Activated CD4-positive, alpha-beta T cell treated with anti-CD3 and anti-CD28 coated beads, Interleukin-10, Interleukin-2, amounts not matched to agents 100 ng/mL and 50 ng/mL, durations not matched to agents 16 hours and 8 hours (primary cell): ENCODE measurements around the gene PPP6R2.
"Not testable (repeated sequence)": the region's sequence is repeated elsewhere in the genome, so short reads cannot be mapped to it uniquely, and the experiment has no call there.

ENCODE experiments used
- DNase-seq: peaks from one replicate; pipeline ENCODE4 v3.0.0-alpha.2; 2020

The PPP6R2 gene

DNA sequence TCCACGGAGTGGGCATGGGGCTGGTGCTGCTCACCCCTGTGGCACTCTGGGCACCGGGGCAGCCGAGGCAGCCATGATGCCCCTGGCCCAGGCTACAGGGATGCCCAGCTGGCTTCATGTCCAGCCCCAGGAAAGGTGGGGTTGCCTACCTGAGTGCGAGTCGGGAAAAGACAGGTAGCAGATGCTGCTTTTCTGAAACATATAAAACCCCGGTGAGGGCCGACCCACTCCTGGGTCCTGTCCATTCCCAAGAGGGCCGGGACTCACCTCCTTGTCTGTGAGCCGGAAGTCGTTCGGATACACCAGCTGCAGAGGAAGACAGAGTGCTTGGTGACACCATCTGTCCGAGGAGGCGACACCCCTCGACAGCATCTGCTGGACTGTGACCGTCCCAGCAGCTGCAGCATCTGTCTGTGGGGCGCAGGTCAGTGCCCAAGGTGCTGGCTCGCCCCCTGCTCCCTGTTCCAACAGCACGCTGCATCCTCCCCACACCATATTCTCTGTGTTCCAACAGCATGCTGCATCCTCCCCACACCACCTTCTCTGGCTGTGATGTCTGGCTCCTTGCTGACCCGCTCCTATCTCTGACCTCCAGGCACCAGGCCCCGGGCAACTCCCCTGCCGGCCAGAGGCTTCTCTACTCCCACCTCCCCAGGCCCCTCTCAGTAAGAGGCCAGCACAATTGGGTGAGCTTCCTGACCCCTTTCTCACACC is 24.3 kb upstream of the PPP6R2 start:
- no peak for DNase-seq

- DNase-seq: no peak
Observed at GRCh38 chr22:50319503-50319951, 23.6 kb upstream of the PPP6R2 start.

GRCh38 chr22:50320116-50320515 is 23.0 kb upstream of the PPP6R2 start:
- DNase-seq: no peak

- DNase-seq: no peak
Observed at GRCh38 chr22:50320671-50321325, 22.3 kb upstream of the PPP6R2 start.

- DNase-seq: not testable (repeated sequence)
Observed at GRCh38 chr22:50322382-50323104, 20.6 kb upstream of the PPP6R2 start.

DNA sequence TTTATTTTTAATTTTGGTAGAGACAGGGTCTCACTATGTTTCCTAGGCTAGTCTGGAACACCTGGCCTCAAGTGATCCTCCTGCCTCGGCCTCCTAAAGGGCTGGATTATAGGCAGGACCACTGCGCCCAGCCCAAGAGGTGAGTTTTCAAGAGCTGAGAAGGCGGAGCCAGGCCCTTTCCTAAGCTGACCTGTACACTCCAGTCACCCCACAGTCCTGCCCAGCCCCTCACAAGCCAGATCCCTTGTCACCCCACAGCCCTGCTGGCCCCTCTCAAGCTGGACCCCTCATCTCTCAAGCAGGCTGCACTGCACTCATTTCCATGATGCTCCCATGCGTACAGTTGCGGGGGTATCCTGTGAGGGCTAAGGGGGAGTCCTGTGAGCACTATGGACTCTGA is 19.2 kb upstream of the PPP6R2 start:
- no peak for DNase-seq

DNA sequence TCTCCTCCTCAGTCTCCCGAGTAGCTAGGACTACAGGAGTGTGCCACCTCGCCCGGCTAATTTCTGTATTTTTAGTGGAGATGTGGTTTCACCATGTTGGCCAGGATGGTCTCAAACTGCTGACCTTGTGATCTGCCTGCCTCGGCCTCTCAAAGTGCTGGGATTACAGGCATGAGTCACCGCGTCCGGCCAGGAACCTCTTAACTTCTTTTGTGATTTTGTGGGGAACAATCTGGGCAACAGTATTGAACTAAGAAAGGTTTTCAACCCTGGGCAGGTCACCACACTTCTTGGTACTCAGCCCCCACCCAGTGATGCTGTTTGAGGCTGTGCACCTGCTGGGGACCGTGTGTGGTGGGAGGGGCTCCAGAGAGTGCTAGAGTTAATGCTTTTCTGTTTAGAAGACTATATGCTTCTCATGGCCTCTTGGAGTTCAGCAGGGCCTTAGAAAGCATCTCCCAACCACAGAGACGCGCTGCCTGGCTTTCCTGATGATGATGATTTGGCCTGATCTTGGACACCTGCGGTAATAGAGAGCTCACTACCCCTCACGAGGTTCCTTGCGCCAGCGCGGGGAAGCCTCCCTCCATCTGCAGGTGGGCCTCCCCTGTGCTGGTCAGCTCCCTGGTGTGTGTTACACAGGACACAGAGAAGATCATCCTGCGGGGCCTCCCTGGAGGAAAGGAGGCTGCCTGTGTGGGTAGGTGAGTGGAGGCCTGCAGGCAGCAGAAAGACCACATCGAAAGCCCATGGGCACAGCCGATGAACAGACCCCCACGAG is 17.5 kb upstream of the PPP6R2 start:
- DNase-seq: no peak

GRCh38 chr22:50326225-50326955 is 16.7 kb upstream of the PPP6R2 start:
- DNase-seq: no peak

DNA sequence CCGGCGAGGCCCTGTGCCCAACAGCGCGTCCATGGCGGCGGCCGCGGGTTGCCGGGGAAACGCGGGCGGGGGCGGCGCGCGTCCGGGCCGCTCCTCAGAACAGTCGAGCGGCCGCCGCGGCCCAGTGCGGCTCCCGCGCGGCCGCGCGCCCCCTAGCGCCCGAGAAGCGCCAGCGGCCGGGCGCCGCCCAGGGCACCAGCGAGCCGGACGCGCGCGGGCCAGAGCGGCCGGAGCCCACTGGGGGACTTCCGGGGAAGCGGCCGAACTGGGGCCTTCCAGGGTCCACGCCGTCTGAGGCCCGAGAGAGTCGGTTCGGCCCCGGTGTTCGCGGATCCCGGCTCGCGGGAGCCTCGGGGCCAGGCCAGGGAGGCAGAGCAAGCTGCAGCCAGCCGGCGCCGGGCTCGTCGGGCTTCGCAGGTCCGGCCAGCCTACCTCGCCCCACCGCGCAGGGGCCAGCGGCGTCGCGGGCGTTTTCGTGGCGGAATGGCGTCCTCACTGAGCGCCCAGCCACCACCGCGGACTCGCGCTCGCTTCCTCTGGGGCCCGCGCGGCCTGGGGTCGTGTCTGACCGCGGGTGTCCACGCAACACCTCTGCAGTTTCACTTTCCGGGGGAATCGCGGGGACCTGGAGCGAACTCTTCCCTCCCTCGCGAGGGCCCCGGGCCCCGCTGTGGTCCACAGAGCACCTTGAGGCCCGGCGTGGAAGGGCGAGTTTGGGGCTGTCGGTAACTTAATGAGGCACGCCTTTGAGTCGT is 16.0 kb upstream of the PPP6R2 start, which contains the start of gene DENND6B:
Gene DENND6B (minus strand): TSS at position 57 of the 755 bp plus-strand sequence. CDS start 24 bp downstream, at position 33.
- peak; percentile 82 for DNase-seq

GRCh38 chr22:50327711-50328019 is 15.5 kb upstream of the PPP6R2 start:
- DNase-seq: no peak

GRCh38 chr22:50329236-50329635 is 13.9 kb upstream of the PPP6R2 start:
- peak; percentile 18 for DNase-seq

DNA sequence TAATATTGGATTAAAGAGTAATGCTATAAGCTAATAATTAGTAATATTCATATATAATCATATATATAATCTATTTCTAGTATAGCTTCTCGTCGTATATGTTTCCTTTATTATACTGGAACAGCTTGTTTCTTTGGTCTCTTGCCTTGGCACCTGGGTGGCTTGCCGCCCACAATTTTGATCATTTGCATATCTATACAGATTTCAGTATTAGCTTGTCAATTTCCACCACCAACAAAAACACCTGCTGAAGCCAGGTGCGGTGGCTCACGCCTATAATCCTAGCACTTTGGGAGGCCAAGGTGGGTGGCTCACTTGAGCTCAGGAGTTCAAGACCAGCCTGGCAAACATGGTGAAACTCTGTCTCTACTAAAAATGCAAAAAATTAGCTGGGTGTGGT is 8.7 kb upstream of the PPP6R2 start:
- DNase-seq: not testable (repeated sequence)

DNA sequence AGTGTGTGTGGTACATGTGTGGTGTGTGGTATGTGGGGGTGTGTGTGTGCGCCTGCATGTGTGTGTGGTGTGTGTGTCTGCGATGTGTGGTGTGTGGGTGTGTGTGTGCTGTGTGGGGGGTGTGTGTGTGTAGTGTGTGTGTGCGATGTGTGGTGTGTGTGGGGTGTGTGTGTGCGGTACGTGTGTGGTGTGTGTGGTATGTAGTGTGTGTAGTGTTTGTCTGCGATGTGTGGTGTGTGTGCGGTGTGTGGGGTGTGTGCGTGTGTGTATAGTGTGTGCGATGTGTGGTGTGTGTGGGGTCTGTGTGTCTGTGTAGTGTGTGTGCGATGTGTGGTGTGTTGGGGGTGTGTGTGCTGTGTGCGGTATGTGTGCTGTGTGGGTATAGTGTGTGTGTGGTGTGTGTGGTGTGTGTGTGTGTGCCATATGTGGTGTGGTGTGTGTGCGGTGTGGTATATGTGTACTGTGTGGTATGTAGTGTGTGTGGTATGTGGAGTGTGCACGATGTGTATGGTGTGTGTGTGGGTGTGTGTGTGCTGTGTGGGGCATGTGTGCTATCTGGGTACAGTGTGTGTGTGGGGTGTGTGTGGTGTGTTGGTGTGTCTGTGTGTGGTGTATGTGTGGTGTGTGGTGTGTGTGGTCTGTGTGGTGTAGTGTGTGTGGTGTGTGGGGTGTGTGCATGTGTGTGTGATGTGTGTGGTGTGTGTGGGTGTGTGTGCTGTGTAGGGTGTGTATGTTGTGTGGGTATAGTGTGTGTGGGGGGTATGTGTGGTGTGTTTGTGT is 5.7 kb upstream of the PPP6R2 start:
- no peak for DNase-seq

GRCh38 chr22:50338042-50338573 is 5.0 kb upstream of the PPP6R2 start:
- no peak for DNase-seq

- no peak for DNase-seq
Observed at GRCh38 chr22:50338860-50339462, 4.2 kb upstream of the PPP6R2 start.

- DNase-seq: no peak
Observed at GRCh38 chr22:50339945-50340879, 2.9 kb upstream of the PPP6R2 start.

DNA sequence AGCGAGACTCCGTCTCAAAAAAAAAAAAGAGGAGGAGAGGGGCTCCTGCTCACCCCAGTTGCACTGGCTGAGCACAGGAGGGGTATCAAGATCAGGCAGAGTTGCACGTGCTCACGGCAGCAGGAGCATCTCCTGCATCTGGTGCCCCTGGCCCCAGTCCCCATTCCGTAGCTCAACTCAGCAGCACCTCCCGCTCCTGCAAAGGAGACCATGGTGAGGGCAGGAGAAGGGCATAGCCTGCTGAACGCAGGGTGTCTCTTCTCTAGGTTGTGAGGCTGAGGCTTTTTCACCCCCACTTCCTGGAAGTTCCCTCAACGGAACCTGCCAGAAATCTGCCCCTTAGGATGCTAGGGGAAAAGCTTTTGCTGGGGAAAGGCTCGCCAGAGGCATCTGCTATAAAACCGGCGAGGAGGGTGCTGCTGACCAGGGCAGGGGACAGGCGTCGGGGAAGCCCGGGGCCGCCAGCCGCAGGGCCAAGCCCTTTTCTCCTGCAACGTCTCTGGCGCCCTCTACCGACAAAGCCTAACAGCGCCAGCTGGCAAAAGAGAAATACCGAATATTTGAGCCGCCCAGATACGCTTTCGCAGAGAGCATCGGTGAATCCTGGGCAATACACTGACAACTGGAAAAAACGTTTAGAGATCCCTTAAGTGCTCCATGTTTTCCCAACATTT is 1.0 kb upstream of the PPP6R2 start:
- DNase-seq: peak; percentile 93

DNA sequence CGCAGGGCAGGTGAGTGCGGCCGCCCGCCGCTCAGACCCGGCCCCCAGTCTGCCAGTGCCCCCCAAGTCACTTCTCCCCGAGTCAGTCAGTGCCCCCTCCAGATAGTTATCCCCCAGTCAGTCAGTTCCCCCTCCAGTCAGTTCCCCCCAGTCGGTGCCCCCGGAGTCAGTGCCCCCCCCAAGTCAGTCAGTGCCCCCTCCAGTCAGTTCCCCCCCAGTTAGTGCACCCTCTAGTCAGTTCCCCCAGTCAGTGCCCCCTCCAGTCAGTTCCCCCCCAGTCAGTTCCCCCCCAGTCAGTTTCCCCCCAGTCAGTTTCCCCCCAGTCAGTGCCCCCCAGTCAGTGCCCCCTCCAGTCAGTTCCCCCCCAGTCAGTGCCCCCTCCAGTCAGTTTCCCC is 411 bp downstream of the PPP6R2 start:
- peak; percentile 10 for DNase-seq
